Activated T-helper 1 cell treated with anti-CD3 and anti-CD28 coated beads, Interleukin-12 subunit alpha, Interleukin-12 subunit beta, Interleukin-2, Interleukin-4 antibody, amounts not matched to agents 30 ng/mL and 10 ng/mL and 1 ng/mL, durations not matched to agents 14 hours and 24 hours and 36 hours (primary cell): Measurements from ENCODE around the gene TNS3. TPM values are rescaled to one million over a fixed set of nuclear protein-coding genes. Genes with fewer than 3 reads are reported as not detected.

Source experiments
- DNase-seq: peaks from one replicate; pipeline ENCODE4 v3.0.0; 2021; ENCODE audit warnings: low spot score
- H3K27ac Mint-ChIP-seq: one replicate; pipeline ENCODE4 v1.8.0; 2021; ENCODE audit warnings: mild to moderate bottlenecking, mixed read lengths
- H3K27me3 Mint-ChIP-seq: one replicate; pipeline ENCODE4 v1.8.0; 2022; ENCODE audit warnings: mild to moderate bottlenecking, moderate library complexity, mixed read lengths; ENCODE audit not compliant: insufficient read depth
- H3K36me3 Mint-ChIP-seq: one replicate; pipeline ENCODE4 v1.8.0; 2021; ENCODE audit warnings: low read depth, mixed read lengths
- H3K4me1 Mint-ChIP-seq: one replicate; pipeline ENCODE4 v1.8.0; 2021; ENCODE audit warnings: low read depth, mixed read lengths
- H3K4me3 Mint-ChIP-seq: one replicate; pipeline ENCODE4 v1.8.0; 2021; ENCODE audit warnings: mild to moderate bottlenecking, moderate library complexity, mixed read lengths
- H3K9me3 Mint-ChIP-seq: one replicate; pipeline ENCODE4 v1.8.0; 2021; ENCODE audit warnings: mixed read lengths
- intact Hi-C: fragments of 100-400 bp; cut with micrococcal nuclease; formaldehyde crosslinking; loops from one replicate; pipeline ENCODE4 v1.15.1; 2024
- total RNA-seq: library from RNA; stranded (reverse); gene quantifications from 2 replicates; pipeline ENCODE4 v1.2.3, GENCODE V29; 2022

The TNS3 gene
- total RNA-seq, 1 donor from 2014 or later = 5.8 TPM

DNA sequence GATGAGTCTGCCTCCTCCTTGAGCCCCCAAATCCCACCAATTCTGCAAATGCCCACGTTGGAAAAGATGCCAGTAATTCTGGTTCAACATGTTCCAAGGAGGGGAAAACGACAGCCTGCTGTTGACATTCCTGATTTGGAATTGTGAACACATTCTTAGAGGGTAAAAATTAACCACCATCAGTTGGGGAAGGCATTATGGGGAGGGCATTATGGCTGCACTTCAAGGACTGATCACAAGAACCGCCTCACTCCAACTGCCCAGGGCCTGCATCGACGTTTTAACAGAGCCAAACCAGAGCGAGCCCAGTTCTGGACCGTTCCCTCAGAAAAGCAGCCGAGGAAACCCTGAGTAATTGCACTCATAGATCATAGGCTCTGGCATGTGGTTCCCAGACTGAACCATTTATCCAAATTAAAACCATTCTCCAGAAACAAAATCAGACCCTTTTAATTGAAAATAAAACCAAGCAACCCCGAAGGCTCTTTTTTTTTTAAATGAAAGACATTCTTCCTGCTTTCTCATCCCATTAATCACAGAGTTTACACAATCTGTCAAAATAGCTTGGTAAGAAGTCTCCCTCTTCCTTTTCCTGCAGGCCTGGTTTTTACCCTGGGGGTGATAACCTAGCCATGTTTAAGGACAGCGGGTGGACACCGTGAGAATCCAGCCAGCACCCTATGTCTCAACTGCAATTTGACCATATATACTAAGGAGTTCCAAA is 8.0 kb downstream of the TNS3 start:
- Mint-ChIP-seq H3K27ac (no peak overlapping the region), H3K4me3 (no peak overlapping the region), H3K36me3 (no peaks in the 10 kb centered on the region), H3K9me3 (no peaks in the 10 kb centered on the region), H3K4me1 (peaks cover 6% of the 10 kb centered on the region), H3K27me3 (peaks cover 11% of the 10 kb centered on the region)
- intact Hi-C loops = no loop called here
- DNase-seq = no peak

DNA sequence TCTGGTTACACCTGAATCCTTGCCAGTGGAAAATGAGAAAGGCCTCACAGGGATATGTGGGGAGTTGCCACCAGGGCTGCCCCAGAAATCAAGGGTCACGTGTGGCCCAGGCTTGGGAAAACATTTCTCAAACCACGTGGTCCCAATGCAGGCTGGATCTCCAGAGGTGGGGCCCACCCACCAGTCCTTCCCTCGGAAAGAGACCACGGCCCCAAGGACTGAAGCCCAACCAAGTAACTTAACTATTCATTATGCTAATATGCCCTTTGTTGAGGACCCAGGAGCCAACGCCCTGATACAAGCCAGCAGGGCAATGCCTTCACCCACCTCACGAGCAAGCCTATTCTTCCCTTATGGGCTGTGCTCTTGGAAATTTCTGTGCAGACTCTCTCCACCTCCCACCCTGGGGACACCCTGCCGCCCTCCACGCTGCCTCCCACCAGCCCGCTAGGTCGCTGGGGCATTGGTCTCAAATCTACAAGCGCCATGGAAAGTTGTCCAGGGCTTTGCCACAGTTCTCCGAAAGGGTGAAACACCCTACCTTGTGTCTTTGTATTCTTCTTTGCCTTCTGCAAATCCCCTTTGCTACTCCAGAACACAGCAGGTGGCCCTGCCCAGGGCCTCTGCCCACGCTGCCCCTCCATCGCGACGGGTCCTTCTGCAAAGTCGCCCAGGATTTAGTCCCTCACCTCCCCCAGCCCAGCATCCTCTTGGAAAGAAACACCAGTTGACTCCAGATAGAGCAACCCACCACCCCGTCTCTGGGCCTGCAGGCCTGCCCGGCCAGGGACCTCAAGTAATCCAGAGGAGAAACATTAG is 8.8 kb downstream of the TNS3 start:
- intact Hi-C loops = no loop called here
- no peak overlapping the region for H3K27ac Mint-ChIP-seq
- no peak overlapping the region for H3K4me3 Mint-ChIP-seq
- H3K36me3 Mint-ChIP-seq = no peaks in the 10 kb centered on the region
- no peaks in the 10 kb centered on the region for H3K4me1 Mint-ChIP-seq
- DNase-seq = no peak
- peaks cover 11% of the 10 kb centered on the region for H3K27me3 Mint-ChIP-seq
- H3K9me3 Mint-ChIP-seq = no peaks in the 10 kb centered on the region

DNA sequence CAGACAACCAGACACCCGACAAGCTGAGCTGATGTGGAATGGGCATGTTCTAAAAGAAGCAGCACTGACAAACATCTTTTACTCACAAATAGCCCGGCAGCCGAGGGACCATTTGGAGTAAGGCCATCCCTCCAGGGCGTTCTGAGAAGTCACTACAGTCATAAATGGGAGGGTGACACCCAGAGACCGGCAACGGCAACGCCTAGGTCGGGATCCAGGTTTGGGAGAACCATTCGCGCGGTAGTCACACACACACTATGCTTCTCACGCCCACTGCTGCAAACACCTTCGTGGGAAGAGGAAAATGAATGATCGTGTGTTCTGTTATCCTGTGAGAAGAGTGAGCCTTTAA is 9.8 kb downstream of the TNS3 start:
- H3K27me3 Mint-ChIP-seq = peaks cover 11% of the 10 kb centered on the region
- no peaks in the 10 kb centered on the region for H3K36me3 Mint-ChIP-seq
- no peak overlapping the region for H3K4me3 Mint-ChIP-seq
- H3K27ac Mint-ChIP-seq = no peak overlapping the region
- H3K4me1 Mint-ChIP-seq = no peaks in the 10 kb centered on the region
- no peaks in the 10 kb centered on the region for H3K9me3 Mint-ChIP-seq
- intact Hi-C loops = no loop called here
- no peak for DNase-seq

DNA sequence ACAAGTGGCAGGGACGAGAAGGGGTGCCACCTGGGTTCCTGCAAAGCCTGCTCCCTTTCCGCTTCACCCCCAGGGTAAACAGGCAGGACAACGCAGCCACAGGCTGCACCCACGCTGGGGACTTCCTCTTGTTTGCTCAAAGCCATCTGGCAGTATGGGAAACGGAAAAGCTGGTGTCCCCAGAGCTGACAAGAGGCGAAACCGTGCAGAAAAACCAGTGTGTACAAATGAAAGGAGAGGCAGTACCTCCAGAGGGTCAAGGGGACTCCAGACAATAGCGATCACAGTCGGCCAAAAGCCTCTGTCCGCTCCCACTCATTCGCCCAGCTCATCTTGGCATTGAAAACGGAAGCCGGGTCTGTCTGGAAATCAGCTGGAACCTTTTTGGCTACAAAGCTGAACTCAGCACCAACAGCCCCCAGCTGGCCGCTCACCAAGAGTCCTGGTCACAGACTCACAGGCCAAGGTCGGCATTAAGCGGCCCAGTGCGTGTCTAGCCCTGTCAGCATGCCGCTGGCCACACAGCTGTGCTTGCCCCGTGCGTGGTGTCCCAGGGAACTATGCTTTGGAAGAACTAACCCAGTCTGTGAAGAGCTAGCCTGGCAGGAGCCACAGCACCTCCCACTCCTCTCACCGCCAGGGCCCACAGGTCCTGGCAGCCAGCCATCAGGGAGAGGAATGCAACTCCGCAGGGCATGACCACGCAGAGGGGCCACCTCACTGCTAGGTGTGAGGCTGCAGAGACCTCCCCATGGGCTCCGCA is 10.4 kb downstream of the TNS3 start:
- no peak overlapping the region for H3K27ac Mint-ChIP-seq
- intact Hi-C loops = no loop called here
- DNase-seq = no peak
- no peaks in the 10 kb centered on the region for H3K36me3 Mint-ChIP-seq
- no peaks in the 10 kb centered on the region for H3K9me3 Mint-ChIP-seq
- H3K4me3 Mint-ChIP-seq = no peak overlapping the region
- H3K4me1 Mint-ChIP-seq = no peaks in the 10 kb centered on the region
- peaks cover 12% of the 10 kb centered on the region for H3K27me3 Mint-ChIP-seq

DNA sequence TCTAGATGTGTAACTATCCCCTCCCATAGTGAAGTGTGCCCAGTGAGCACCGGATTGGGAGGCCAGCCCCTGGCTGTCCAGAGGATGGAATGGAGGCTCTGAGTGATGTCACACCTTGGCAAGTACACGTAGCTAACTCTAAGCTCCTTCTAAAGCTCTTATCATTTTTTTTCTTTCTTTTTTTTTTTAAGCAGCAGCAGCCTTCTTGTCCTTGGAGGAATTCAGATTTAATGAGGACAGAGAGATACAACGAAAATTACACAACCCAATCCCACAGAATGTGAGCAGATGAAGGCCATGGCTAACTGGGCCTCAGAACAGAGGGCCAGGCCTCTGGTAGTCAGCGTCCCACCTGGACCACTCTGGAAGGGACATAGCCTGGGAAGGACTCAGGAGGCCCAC is 11.3 kb downstream of the TNS3 start:
- intact Hi-C loops = no loop called here
- no peak overlapping the region for H3K27ac Mint-ChIP-seq
- H3K4me1 Mint-ChIP-seq = no peaks in the 10 kb centered on the region
- no peaks in the 10 kb centered on the region for H3K36me3 Mint-ChIP-seq
- peaks cover 13% of the 10 kb centered on the region for H3K27me3 Mint-ChIP-seq
- no peaks in the 10 kb centered on the region for H3K9me3 Mint-ChIP-seq
- DNase-seq = no peak
- no peak overlapping the region for H3K4me3 Mint-ChIP-seq

DNA sequence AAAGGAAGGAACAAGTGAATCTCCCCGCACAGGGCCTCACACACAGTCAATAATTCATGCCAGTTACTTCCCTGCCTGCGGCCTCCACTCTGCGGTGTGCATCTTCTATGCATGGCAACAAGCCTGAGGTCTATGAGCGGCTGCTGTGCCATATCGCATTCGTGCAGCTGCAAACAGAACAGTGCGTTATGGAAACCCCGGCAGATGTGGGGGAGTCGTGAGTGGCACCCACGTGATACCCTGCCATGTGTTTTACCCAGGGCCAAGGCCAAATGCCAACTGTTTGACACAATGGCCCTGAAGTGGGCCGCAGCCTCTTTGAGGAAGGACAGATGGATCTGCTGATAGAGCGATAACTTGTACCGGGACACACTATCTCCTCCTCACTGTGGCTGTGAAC is 13.4 kb downstream of the TNS3 start:
- DNase-seq = no peak
- H3K4me1 Mint-ChIP-seq = no peaks in the 10 kb centered on the region
- H3K36me3 Mint-ChIP-seq = no peaks in the 10 kb centered on the region
- no peak overlapping the region for H3K27ac Mint-ChIP-seq
- no peaks in the 10 kb centered on the region for H3K9me3 Mint-ChIP-seq
- H3K4me3 Mint-ChIP-seq = no peak overlapping the region
- intact Hi-C loops = no loop called here
- H3K27me3 Mint-ChIP-seq = peaks cover 11% of the 10 kb centered on the region

DNA sequence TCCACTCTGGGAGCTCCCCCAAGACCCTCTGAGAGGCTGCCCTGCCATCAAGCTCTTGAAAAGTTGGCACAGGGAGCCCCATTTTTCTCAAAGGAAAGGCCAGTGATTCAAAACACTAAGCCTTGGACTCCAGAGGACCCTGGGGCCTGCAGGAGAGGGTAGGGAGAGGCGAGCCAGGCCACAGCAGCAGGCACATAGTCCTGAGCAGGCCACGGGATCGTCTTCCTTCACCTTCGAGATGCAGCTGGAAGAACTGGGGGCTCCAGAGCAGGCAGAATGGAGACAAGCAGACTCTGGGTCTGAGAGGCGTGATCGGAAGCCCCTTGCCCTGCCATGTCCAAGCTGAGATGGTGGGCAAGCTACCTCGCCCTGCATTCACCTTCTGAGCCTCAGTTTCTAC is 13.9 kb downstream of the TNS3 start:
- Mint-ChIP-seq H3K4me1 (no peaks in the 10 kb centered on the region), H3K4me3 (no peak overlapping the region), H3K36me3 (no peaks in the 10 kb centered on the region), H3K27me3 (peaks cover 11% of the 10 kb centered on the region), H3K9me3 (no peaks in the 10 kb centered on the region), H3K27ac (no peak overlapping the region)
- intact Hi-C loops = no loop called here
- DNase-seq = no peak

DNA sequence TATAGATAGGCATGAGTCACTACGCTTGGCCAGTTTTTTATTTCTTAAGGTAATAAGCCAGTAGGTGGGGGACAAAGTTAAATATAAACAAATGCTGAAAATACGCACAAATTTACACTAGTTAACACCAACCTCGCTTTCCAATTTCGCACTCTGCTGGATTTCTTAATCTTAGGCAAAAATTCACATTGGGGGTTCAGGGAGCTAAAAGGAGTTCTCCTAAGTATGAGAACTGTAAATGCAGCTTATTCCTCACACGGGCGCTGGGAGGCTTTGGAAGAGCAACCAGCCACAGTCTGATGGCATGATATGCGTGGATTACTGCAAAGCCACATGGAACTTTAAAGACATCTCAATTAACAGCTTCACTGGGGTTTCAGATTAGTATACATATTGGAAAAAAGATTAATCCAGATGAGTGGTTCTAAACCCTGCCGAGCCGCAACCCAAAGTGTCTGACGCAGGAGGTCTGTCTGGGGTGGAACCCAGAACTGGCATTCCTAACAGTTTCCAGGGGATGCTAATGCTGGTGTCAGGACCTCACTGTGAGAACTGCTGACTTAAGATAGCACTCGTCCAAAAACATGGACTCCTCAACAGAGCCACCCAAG is 16.2 kb downstream of the TNS3 start:
- H3K27me3 Mint-ChIP-seq = peaks cover 2% of the 10 kb centered on the region
- no peaks in the 10 kb centered on the region for H3K9me3 Mint-ChIP-seq
- H3K4me3 Mint-ChIP-seq = no peak overlapping the region
- no peak for DNase-seq
- no peak overlapping the region for H3K27ac Mint-ChIP-seq
- H3K36me3 Mint-ChIP-seq = no peaks in the 10 kb centered on the region
- no peaks in the 10 kb centered on the region for H3K4me1 Mint-ChIP-seq
- intact Hi-C loops = no loop called here

DNA sequence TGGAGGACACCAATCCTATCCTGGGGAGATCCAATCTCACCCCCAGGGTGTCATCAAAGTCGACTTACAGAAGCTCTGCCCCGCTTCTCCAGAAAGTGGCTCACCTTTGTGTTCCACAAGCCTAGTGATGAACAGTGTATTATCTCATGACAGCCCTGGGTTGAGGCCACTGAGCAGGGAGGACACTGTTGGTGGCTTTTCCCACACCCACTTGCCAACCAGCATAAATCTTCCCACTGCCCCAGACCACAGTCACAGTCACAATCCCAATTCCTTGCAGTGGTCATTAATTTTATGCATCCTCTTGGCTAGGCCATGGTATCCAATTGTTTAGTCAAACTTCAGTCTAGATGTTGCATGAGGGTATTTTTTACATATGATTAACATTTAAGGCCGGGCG is 18.4 kb downstream of the TNS3 start:
- no peaks in the 10 kb centered on the region for H3K4me1 Mint-ChIP-seq
- peaks cover 3% of the 10 kb centered on the region for H3K27me3 Mint-ChIP-seq
- H3K9me3 Mint-ChIP-seq = no peaks in the 10 kb centered on the region
- no peak for DNase-seq
- intact Hi-C loops = no loop called here
- H3K36me3 Mint-ChIP-seq = no peaks in the 10 kb centered on the region
- H3K27ac Mint-ChIP-seq = no peak overlapping the region
- H3K4me3 Mint-ChIP-seq = no peak overlapping the region

DNA sequence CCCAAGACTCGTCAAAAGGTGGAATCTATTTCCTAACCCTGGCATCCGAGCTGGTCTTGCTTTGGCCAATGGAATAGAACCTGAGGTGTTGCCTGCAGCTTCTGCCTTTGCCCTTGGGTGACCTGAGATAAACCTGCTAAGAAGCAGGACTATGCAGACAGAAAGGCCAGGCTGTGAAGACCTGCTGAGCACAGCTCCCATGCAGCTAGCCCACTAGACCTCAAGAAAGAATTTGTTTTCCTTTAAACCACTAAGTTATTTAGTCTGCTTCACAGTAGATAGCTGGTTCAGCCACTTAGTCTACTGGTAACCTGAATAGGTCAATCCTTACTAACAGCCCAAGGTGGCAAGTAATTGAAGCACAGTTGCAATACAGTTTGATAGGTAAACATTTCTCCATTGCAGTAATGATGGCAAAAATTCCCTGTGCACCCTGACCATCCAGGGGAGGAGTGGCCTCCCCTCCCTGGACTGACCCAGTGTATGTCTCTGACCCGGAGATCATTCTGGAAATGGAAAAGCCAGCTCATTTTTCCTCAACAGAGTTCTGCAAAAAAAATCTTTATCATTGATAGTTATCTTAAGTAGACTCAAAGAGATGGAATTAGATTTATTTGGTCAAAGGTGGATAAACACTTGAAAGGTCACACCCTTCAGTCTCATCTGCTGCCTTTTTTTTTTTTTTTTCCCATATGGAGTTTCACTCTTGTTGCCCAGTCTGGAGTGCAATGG is 20.0 kb downstream of the TNS3 start:
- no peak overlapping the region for H3K4me3 Mint-ChIP-seq
- no peak for DNase-seq
- H3K4me1 Mint-ChIP-seq = no peaks in the 10 kb centered on the region
- no peak overlapping the region for H3K27ac Mint-ChIP-seq
- no peaks in the 10 kb centered on the region for H3K36me3 Mint-ChIP-seq
- no peaks in the 10 kb centered on the region for H3K9me3 Mint-ChIP-seq
- peaks cover 3% of the 10 kb centered on the region for H3K27me3 Mint-ChIP-seq
- intact Hi-C loops = no loop called here

DNA sequence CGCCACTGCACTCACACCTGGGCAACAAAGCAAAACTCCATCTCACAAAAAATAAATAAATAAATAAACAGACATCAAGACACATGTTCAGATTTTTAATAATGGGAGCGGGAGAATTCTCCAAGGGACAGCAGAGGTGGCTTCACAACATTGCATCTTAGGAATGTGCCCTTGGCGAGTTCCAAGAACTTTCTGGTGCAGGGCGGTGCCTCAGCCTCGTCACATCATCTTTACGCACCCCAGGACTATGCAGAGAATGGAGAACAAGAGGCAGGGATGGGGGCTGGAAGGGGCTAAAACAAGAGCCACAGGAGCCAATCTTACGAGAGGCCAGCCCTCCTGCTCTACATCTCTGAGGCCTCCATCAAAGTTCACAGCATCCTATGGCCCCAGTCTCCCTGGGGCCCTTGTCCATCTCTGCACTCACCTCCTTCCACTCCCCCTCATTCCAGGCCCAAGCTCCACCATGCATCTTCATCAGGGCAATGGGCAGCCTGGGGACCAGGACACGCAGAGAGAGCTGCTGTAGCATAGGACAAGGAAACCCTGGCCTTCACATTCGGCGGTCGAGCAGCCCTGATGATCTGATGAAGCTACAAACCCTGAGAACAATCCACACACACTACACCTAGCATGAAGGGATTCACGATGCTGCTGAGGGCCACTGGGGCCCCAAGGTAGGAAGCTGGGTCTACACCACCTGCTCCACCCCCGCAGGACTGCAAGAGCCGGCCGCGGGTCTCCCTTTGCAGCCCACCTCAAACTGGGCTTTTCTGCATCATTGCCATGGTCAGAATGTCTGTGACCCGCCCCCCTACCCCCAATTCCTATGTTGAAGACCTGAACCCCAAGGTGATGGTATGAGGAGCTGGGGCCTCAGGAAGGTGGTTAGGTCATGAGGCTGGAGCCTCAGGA is 22.3 kb downstream of the TNS3 start:
- Mint-ChIP-seq H3K36me3 (no peaks in the 10 kb centered on the region), H3K27ac (no peak overlapping the region), H3K4me3 (no peak overlapping the region), H3K4me1 (no peaks in the 10 kb centered on the region), H3K9me3 (no peaks in the 10 kb centered on the region), H3K27me3 (peaks cover 1% of the 10 kb centered on the region)
- intact Hi-C loops = no loop called here
- DNase-seq = no peak
